ENCODE measurements around the gene PHACTR3. TPM values are rescaled to one million over a fixed set of nuclear protein-coding genes. Genes with fewer than 3 reads are reported as not detected.
"Not testable (repeated sequence)": the region's sequence is repeated elsewhere in the genome, so short reads cannot be mapped to it uniquely, and the experiment has no call there.

Gene PHACTR3
- total RNA-seq, 2 donors from 2014 or later: 0.34 TPM; not detected in 1

DNA sequence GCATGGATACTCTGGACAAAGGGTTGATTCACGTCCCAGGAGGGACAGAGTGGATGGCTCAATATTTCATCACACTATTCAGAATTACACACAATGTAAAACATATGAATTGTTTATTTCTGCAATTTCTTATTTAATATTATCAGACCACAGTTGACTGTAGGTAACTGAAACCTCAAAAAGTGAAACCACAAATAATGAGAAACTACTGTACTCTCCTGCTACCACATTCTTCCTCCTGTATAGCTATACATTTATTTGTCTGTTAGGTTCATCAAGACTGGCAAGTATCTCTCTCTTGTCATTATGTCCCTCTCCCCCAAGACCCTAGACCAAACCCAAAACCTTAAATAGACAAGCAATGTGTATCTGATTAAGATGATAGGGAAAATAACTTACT is 269.1 kb downstream of the PHACTR3 start:
- intact Hi-C loops (cut with DNase I): no loop called here
- no peaks in the 10 kb centered on the region for H3K36me3 ChIP-seq
- H3K27me3 ChIP-seq (replicated peaks; ENCODE audit: insufficient read depth): no peaks in the 10 kb centered on the region
- 83% methylated on average over 1 of the region's 1 CpG for WGBS
- H3K4me3 ChIP-seq: no peak overlapping the region
- DNase-seq (ENCODE audit: low spot score): no peak
- H3K9me3 ChIP-seq: no peaks in the 10 kb centered on the region
- no peaks in the 10 kb centered on the region for H3K4me1 ChIP-seq (replicated peaks)
- H3K27ac ChIP-seq: no peak overlapping the region
- TF ChIP-seq POLR2AphosphoS5 (IDR thresholded peaks at IDR 0.05) (no peak), POLR2A (IDR thresholded peaks at IDR 0.05) (no peak)
- TF ChIP-seq, protein P1, sequence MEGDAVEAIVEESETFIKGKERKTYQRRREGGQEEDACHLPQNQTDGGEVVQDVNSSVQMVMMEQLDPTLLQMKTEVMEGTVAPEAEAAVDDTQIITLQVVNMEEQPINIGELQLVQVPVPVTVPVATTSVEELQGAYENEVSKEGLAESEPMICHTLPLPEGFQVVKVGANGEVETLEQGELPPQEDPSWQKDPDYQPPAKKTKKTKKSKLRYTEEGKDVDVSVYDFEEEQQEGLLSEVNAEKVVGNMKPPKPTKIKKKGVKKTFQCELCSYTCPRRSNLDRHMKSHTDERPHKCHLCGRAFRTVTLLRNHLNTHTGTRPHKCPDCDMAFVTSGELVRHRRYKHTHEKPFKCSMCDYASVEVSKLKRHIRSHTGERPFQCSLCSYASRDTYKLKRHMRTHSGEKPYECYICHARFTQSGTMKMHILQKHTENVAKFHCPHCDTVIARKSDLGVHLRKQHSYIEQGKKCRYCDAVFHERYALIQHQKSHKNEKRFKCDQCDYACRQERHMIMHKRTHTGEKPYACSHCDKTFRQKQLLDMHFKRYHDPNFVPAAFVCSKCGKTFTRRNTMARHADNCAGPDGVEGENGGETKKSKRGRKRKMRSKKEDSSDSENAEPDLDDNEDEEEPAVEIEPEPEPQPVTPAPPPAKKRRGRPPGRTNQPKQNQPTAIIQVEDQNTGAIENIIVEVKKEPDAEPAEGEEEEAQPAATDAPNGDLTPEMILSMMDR (IDR thresholded peaks at IDR 0.05): no peak

DNA sequence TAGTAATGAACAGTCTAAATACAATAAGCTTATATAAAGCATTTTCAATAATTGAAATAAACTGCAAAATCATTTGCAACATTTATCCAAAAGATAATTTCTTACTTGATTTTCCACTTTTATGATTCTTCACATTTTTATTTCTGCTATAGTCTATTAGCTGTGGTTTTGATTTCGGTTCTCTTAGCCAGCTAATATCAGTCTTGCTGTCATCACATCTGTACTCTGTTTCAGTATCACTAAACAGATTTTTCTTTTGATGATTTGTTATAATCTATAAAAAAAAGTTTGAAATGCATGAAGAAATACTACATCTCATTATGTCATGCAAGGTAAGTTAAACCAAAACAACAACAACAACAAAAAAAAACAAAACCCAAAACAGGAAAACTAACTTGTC is 275.9 kb downstream of the PHACTR3 start:
- no peak for DNase-seq (ENCODE audit: low spot score)

DNA sequence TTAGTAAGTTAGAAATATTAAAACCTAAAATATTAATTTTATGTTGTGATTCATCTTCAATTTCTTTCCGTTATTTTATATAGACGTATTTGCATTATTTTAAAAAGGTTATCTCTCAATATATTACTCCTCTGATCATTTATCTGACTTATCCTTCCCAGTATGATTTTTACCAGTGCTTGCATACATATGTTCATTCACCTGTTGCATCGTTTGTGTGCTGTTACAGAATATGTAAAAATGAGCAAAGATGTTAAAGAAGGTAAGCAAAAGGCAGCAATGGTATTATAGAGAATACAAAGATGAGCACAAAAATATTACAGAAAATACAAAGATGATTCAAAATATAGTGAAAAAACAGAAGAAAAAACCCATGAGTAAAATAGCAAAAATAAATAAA is 280.2 kb downstream of the PHACTR3 start:
- WGBS: 91% methylated on average over 3 of the region's 3 CpGs
- intact Hi-C loops (cut with DNase I): no loop called here
- Histone ChIP-seq H3K27ac (no peak overlapping the region), H3K4me1 (replicated peaks) (no peaks in the 10 kb centered on the region), H3K9me3 (no peaks in the 10 kb centered on the region), H3K4me3 (no peak overlapping the region), H3K27me3 (replicated peaks; ENCODE audit: insufficient read depth) (no peaks in the 10 kb centered on the region), H3K36me3 (no peaks in the 10 kb centered on the region)
- TF ChIP-seq POLR2A (IDR thresholded peaks at IDR 0.05): no peak
- no peak for TF ChIP-seq POLR2AphosphoS5 (IDR thresholded peaks at IDR 0.05)
- TF ChIP-seq, protein P1 (IDR thresholded peaks at IDR 0.05): no peak
- DNase-seq (ENCODE audit: low spot score): no peak

More for the DNA sequence above, 275.9 kb downstream of the PHACTR3 start:
- no peak for TF ChIP-seq POLR2AphosphoS5 (IDR thresholded peaks at IDR 0.05)
- TF ChIP-seq POLR2A (IDR thresholded peaks at IDR 0.05): no peak
- TF ChIP-seq, protein P1 (IDR thresholded peaks at IDR 0.05): no peak
- no peaks in the 10 kb centered on the region for H3K9me3 ChIP-seq
- intact Hi-C loops (cut with DNase I): no loop called here
- H3K27me3 ChIP-seq (replicated peaks; ENCODE audit: insufficient read depth): no peaks in the 10 kb centered on the region
- H3K36me3 ChIP-seq: no peaks in the 10 kb centered on the region
- H3K27ac ChIP-seq: no peak overlapping the region
- no peak overlapping the region for H3K4me3 ChIP-seq
- WGBS: 98% methylated on average over 1 of the region's 1 CpG
- H3K4me1 ChIP-seq (replicated peaks): no peaks in the 10 kb centered on the region

DNA sequence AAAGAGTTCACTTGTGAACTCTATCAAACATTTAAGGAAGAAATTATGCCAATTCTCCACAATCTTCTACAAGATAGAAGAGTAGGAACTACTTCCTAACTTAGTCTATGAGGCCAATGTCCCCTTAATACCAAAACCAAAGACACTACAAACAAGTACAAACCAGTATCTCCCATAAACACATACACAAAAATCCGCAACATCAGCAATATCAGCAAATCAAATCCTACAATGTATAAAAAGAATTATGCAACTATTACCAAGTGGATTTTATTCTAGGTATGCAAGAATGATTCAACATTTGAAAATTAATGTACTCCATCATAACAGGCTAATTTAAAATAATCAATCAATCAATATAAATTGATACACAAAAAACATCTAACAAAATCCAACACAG is 283.7 kb downstream of the PHACTR3 start:
- Histone ChIP-seq H3K27me3 (replicated peaks; ENCODE audit: insufficient read depth) (no peaks in the 10 kb centered on the region), H3K4me1 (replicated peaks) (no peaks in the 10 kb centered on the region), H3K36me3 (no peaks in the 10 kb centered on the region), H3K27ac (no peak overlapping the region), H3K4me3 (no peak overlapping the region), H3K9me3 (no peaks in the 10 kb centered on the region)
- TF ChIP-seq POLR2AphosphoS5 (IDR thresholded peaks at IDR 0.05) (no peak), POLR2A (IDR thresholded peaks at IDR 0.05) (no peak)
- TF ChIP-seq, protein P1 (IDR thresholded peaks at IDR 0.05): no peak
- intact Hi-C loops (cut with DNase I): no loop called here
- WGBS: 100% methylated on average over 1 of the region's 1 CpG
- DNase-seq (ENCODE audit: low spot score): no peak

DNA sequence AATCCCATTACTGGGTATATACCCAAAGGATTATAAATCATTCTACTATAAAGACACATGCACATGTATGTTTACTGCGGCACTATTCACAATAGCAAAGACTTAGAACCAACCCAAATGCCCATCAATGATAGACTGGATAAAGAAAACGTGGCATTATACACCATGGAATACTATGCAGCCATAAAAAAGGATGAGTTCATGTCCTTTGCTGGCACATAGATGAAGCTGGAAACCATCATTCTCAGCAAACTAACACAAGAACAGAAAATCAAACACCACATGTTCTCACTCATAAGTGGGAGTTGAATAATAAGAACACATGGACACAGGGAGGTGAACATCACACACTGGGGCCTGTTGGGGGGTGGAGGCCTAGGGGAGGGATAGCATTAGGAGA is 285.7 kb downstream of the PHACTR3 start:
- H3K27me3 ChIP-seq (replicated peaks; ENCODE audit: insufficient read depth); DNase-seq (ENCODE audit: low spot score); H3K27ac ChIP-seq; H3K9me3 ChIP-seq; intact Hi-C loops (cut with DNase I); H3K4me3 ChIP-seq; H3K4me1 ChIP-seq (replicated peaks); H3K36me3 ChIP-seq: not testable (repeated sequence)
- 89% methylated on average over 2 of the region's 2 CpGs for WGBS

Measured in prostate gland (tissue), 2 donors.